Skin of body (tissue), 2 donors: ENCODE data around the gene RAB11FIP4. TPM values are rescaled to one million over a fixed set of nuclear protein-coding genes. Genes with fewer than 3 reads are reported as not detected.

ENCODE experiments used
- small RNA-seq: library from RNA; depleted of rRNA; stranded (forward); fragments of <200 nt; gene quantifications from one replicate; pipeline ENCODE3, GENCODE V24; 2014; ENCODE audit warnings: low replicate concordance
- total RNA-seq: library from RNA; depleted of rRNA; stranded (reverse); fragments of >200 nt; gene quantifications from one replicate; pipeline ENCODE4 v1.2.3, GENCODE V29; 2014

The RAB11FIP4 gene
- total RNA-seq, 1 donor from 2014 or later: 6.7 TPM

Small RNA genes within 50 kb of the gene (small RNA-seq; reads per million reads assigned to genes)
- gene MIR193A (2.1 reads per million, percentile 86 among the genes with 10 or more reads in this experiment), gene MIR4725 (not detected), gene RN7SL45P (not detected), gene RN7SL79P (not detected), gene RNU6ATAC7P (not detected)

Other genes with a start within 250 kb of the RAB11FIP4 start
- 0.20 TPM for gene OMG, start 94.4 kb upstream of the RAB11FIP4 start, total RNA-seq
- gene EVI2B, start 77.6 kb upstream of the RAB11FIP4 start, total RNA-seq: 4.0 TPM
- gene EVI2A, start 70.1 kb upstream of the RAB11FIP4 start, total RNA-seq: 8.9 TPM